Gastrocnemius medialis (tissue), 4 donors: Measurements from ENCODE around the gene RAB10. TPM values are rescaled to one million over a fixed set of nuclear protein-coding genes. Genes with fewer than 3 reads are reported as not detected.

Experiments used
- ATAC-seq, 2 donors: fragments of 150-250 bp; one replicate each; pipeline ENCODE4 v1.9.1; 2016
- DNase-seq, 2 donors: peaks; one replicate each; pipeline ENCODE4 v3.0.0-alpha.2; 2019
- H3K27ac ChIP-seq, 4 donors: fragments of 200-600 bp; sonication (generic); 1 replicate in 1 of 4; 2 replicates in 3 of 4; pipeline ENCODE4 v1.5.1; 2016 to 2018; ENCODE audit warnings: mild to moderate bottlenecking in 2 of 4, moderate library complexity in 1 of 4
- H3K27me3 ChIP-seq, 3 donors: fragments of 200-600 bp; sonication (generic) in 2 of 3; 1 replicate in 1 of 3; 2 replicates in 2 of 3; pipeline versions ENCODE4 v1.5.1 to v1.6.0; 2016 to 2019; ENCODE audit warnings: mild to moderate bottlenecking in 1 of 3, moderate library complexity in 1 of 3
- H3K36me3 ChIP-seq, 2 donors: fragments of 200-600 bp; sonication (generic) in 1 of 2; one replicate each; pipeline ENCODE4 v1.5.1; 2017 to 2018
- H3K4me1 ChIP-seq, 2 donors: fragments of 200-600 bp; sonication (generic) in 1 of 2; one replicate each; pipeline ENCODE4 v1.5.1; 2016 to 2017; ENCODE audit warnings: mild to moderate bottlenecking in 2 of 2
- H3K4me3 ChIP-seq, 4 donors: fragments of 200-600 bp; sonication (generic) in 3 of 4; 1 replicate in 1 of 4; 2 replicates in 3 of 4; pipeline ENCODE4 v1.5.1; 2016 to 2019; ENCODE audit warnings: mild to moderate bottlenecking in 2 of 4
- H3K9me3 ChIP-seq, 3 donors: fragments of 200-600 bp; sonication (generic) in 2 of 3; 1 replicate in 1 of 3; 2 replicates in 2 of 3; pipeline ENCODE4 v1.5.1; 2016 to 2019
- POLR2A ChIP-seq, 2 donors: fragments of 450-650 bp; IDR thresholded peaks; one replicate each; pipeline ENCODE4 v1.6.1; 2017; ENCODE audit warnings: antibody characterized with exemption in 2 of 2, mild to moderate bottlenecking in 2 of 2, moderate library complexity in 2 of 2
- in situ Hi-C, 4 donors: fragments of 200-750 bp; cut with MboI; loops; one replicate each; pipeline versions ENCODE4 v1.15.0 to v1.8.0; 2017; ENCODE audit warnings: low sequenced_read_pairs in 4 of 4
- intact Hi-C: fragments of 100-400 bp; cut with DNase I; formaldehyde crosslinking; loops from one replicate; pipeline ENCODE4 v1.15.1; 2023; ENCODE audit warnings: low total_unique reads
- total RNA-seq, 4 donors: library from RNA; depleted of rRNA; stranded (reverse); fragments of >200 nt; gene quantifications; one replicate each; pipeline versions ENCODE4 v1.1.0 to v1.2.3, GENCODE V29; 2016
- TF ChIP-seq, protein P1 (sequence below), 5 experiments: fragments of 450-650 bp in 3 of 5; fragments of 200-600 bp in 2 of 5; sonication (generic) in 2 of 5; IDR thresholded peaks in 4 of 5; conservative IDR thresholded peaks in 1 of 5; 1 replicate in 4 of 5; 2 replicates in 1 of 5; pipeline ENCODE4 v1.5.1; 2016 to 2019; ENCODE audit warnings: antibody characterized with exemption in 5 of 5, mild to moderate bottlenecking in 3 of 5, moderate library complexity in 3 of 5

RAB10 gene
- total RNA-seq, 4 donors from 2014 or later = 138 to 234 (median 168) TPM

DNA sequence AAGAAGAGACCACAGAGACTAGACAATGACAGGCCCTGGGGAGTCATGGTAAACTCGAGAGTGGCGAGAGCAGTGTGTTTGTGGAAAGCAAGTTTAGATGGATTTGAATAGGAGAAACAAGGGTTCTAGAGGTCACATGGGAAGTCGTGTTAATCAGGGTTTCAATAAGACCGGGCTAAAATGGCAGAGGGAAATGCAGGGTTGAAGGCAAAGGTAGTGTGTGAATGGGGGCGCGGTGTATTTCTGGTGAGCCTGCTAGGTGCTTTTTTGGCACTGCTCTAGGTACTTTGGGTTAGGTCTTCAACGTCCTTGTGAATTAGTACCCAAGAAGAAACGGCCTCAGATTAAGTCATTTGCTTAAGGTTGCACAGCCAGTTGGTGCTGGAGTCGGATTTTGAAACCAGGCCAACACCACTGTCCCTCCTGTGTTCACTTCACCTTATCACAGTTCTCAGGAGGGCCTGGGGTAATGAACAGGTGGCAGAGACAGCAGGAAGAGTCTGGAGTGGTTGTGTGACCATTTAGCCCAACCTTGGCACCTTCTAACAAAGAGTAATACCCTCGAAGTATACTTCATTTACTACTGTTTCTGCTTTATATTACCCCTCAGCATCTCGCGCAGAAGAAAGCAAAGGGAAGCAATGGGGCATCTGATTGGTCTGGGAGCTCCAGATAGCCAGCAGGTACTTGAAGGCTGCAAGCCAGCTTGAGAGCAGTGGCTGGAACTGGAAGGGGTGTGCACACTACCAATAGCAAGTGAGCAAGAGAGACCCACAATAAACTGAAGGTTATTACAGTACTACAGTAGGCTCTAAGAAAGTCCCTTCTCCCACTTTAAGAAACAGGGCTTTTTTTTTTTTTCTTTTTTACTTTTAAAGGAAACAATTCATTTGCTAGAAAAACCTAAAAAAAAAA, 105.6 kb downstream of the RAB10 start:
- no peaks in the 10 kb centered on the region for H3K27me3 ChIP-seq
- H3K9me3 ChIP-seq = no peaks in the 10 kb centered on the region
- TF ChIP-seq POLR2A (IDR thresholded peaks at IDR 0.05) = no peak
- TF ChIP-seq, protein P1, sequence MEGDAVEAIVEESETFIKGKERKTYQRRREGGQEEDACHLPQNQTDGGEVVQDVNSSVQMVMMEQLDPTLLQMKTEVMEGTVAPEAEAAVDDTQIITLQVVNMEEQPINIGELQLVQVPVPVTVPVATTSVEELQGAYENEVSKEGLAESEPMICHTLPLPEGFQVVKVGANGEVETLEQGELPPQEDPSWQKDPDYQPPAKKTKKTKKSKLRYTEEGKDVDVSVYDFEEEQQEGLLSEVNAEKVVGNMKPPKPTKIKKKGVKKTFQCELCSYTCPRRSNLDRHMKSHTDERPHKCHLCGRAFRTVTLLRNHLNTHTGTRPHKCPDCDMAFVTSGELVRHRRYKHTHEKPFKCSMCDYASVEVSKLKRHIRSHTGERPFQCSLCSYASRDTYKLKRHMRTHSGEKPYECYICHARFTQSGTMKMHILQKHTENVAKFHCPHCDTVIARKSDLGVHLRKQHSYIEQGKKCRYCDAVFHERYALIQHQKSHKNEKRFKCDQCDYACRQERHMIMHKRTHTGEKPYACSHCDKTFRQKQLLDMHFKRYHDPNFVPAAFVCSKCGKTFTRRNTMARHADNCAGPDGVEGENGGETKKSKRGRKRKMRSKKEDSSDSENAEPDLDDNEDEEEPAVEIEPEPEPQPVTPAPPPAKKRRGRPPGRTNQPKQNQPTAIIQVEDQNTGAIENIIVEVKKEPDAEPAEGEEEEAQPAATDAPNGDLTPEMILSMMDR (IDR thresholded peaks at IDR 0.05 in 4 of 5, conservative IDR thresholded peaks at IDR 0.05 in 1 of 5) = no peak
- no peaks in the 10 kb centered on the region for H3K36me3 ChIP-seq
- peak in 1 of 2 donors; percentile 24 for ATAC-seq
- H3K4me3 ChIP-seq = no peak overlapping the region
- intact Hi-C loops (no loop called here), in situ Hi-C loops (loop anchor here in 1 of 4 donors (10.0 kb wide), 2 partner anchors 55 to 185 kb away; no protein-coding TSS in a partner anchor)
- no peak overlapping the region for H3K27ac ChIP-seq
- peaks cover 12% of the 10 kb centered on the region in 2 donors for H3K4me1 ChIP-seq
- no peak for DNase-seq

DNA sequence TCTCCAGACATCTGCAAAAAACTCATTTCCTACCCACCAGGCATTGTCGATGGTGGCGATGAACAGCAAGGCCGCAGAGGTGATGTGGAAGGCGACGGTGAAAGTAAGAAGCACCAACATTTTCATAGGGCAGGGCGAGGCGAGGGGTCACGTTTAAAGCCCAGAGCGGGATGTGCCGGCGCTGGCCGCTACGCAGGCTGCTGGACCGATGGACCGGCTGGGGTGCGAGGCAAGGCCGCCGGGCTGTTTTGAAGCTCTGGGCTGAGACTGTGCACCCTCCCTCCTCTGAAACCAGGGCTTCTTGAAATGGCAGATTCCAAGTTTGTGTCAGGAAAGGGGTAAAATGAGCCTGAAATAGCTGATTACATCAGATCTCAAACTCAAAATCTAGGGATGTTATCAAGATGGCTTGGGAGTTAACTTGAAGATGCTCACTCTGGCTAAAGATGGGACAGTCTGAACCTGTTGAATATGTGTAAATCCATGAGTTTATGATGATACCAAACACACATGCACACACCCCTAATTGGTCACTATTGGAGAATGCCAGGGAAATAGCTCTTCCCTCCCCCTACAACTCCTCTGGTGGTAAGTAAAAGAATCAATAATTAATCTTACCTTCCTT, 107.4 kb downstream of the RAB10 start:
- Histone ChIP-seq H3K4me3 (no peak overlapping the region), H3K27ac (no peak overlapping the region), H3K36me3 (no peaks in the 10 kb centered on the region), H3K4me1 (peaks cover 4 to 10% of the 10 kb centered on the region in 2 donors), H3K27me3 (no peaks in the 10 kb centered on the region), H3K9me3 (no peaks in the 10 kb centered on the region)
- in situ Hi-C loops = loop anchor here in 1 of 4 donors (10.0 kb wide), 2 partner anchors 56 to 186 kb away; no protein-coding TSS in a partner anchor
- no peak for ATAC-seq
- TF ChIP-seq, protein P1 (IDR thresholded peaks at IDR 0.05 in 4 of 5, conservative IDR thresholded peaks at IDR 0.05 in 1 of 5) = no peak
- TF ChIP-seq POLR2A (IDR thresholded peaks at IDR 0.05) = no peak
- no peak for DNase-seq
- intact Hi-C loops = no loop called here

DNA sequence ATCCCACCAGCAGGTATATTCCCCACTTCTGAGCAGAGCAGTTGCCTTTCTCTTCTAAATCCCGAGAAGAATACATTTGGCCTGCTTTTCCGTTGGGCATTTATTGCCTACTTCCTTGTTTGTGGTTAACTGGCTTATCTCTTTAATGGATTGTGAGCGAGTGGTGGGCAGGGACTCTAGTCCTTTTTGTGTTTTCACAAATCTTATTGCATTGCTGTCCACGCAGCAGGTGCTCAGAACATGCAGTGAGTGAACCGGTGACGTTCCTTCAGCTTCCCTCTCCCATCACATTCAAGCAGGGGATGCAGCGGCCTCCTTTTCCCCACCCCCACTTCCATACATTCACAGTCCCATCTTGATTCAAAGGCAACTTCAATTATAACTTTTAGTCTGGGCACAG, 110.1 kb downstream of the RAB10 start:
- intact Hi-C loops (loop anchor here (2.0 kb wide), 1 partner anchor 289 kb away; no protein-coding TSS in a partner anchor), in situ Hi-C loops (loop anchor here in 1 of 4 donors (10.0 kb wide), 2 partner anchors 59 to 189 kb away; no protein-coding TSS in a partner anchor)
- H3K36me3 ChIP-seq = no peaks in the 10 kb centered on the region
- H3K27me3 ChIP-seq = no peaks in the 10 kb centered on the region
- H3K27ac ChIP-seq = peak overlapping the region in 2 of 4 donors; percentile 4 to 12
- H3K4me1 ChIP-seq = peaks cover 3 to 10% of the 10 kb centered on the region in 2 donors
- DNase-seq = no peak
- no peak overlapping the region for H3K4me3 ChIP-seq
- no peak for ATAC-seq
- H3K9me3 ChIP-seq = no peaks in the 10 kb centered on the region
- TF ChIP-seq POLR2A (IDR thresholded peaks at IDR 0.05) = no peak
- TF ChIP-seq, protein P1 (IDR thresholded peaks at IDR 0.05 in 4 of 5, conservative IDR thresholded peaks at IDR 0.05 in 1 of 5) = no peak

DNA sequence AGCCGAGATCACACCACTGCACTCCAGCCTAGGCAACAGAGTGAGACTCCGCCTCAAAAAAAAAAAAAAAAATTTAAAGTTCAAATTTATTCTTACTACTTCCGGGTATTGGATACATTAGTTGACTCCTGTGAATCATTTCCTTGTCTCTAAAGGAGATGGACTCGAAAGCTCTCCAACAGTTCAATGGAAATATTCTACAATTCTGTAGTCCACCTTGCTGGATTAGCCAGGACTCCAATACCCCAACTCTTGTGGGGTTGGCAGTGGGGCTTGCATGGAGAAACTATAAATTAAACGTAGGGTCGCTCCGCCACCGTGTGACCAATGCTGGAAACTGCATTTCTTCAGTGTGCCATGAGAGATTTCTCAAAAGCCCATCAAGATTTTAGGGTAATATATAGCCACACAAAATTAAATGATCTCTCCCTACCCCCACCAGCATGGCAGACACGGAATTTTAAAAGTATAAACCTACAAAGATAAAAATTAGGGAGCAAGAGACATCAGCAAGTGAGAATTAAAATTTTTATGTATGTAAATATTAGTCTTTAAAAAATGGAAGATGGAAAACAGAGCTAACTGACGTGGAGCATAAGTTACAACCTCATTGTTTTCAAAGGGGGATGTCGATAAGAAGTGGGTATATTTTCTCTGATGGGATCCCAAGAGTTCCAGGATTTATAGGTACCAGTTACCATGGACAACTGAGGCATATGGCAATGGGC, 111.2 kb downstream of the RAB10 start:
- H3K4me1 ChIP-seq = peaks cover 3 to 10% of the 10 kb centered on the region in 2 donors
- no peaks in the 10 kb centered on the region for H3K36me3 ChIP-seq
- peak; percentile 57 to 61 for ATAC-seq
- peak overlapping the region in 1 of 4 donors; percentile 13 for H3K27ac ChIP-seq
- TF ChIP-seq, protein P1 (IDR thresholded peaks at IDR 0.05 in 4 of 5, conservative IDR thresholded peaks at IDR 0.05 in 1 of 5) = peak; percentile 78 to 85 (median 81)
- TF ChIP-seq POLR2A (IDR thresholded peaks at IDR 0.05) = no peak
- H3K4me3 ChIP-seq = no peak overlapping the region
- H3K27me3 ChIP-seq = no peaks in the 10 kb centered on the region
- in situ Hi-C loops (loop anchor here (5.0 to 10.0 kb wide), 5 partner anchors 58 to 190 kb away; no protein-coding TSS in a partner anchor), intact Hi-C loops (loop anchor here (1.0 to 2.0 kb wide), 4 partner anchors 57 to 290 kb away; no protein-coding TSS in a partner anchor)
- peak in 1 of 2 donors; percentile 49 for DNase-seq
- no peaks in the 10 kb centered on the region for H3K9me3 ChIP-seq
